Ishikawa (cell line): Measurements from ENCODE around the gene CADM2.

Experiments used
- TAF1 ChIP-seq: IDR thresholded peaks from 2 replicates; pipeline ENCODE4 v1.6.1; 2012; ENCODE audit warnings: low read depth, mild to moderate bottlenecking
- YY1 ChIP-seq: IDR thresholded peaks from 2 replicates; pipeline ENCODE4 v1.6.1; 2012; ENCODE audit warnings: low read depth
- TF ChIP-seq, protein P1 (sequence below): IDR thresholded peaks from 2 replicates; pipeline ENCODE4 v1.6.1; 2012; ENCODE audit warnings: low read depth, mild to moderate bottlenecking

DNA sequence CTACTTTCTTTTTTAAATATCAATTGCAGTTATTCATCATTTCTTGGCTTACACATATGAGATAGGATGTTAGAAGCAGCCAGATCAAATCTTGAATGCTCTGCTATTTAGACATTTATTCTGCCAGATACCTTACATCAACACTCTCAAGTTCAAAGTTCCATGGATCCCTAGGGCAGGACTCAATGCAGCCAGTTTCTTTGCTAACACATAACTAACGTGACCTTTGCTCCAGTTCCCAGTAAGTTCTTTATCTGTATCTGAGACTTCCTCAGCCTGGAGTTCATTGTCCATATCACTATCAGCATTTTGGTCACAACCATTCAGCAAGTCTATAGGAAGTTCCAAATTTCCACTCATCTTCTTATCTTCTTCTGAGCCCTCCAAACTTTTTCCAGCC is 1092.3 kb downstream of the CADM2 start:
- TF ChIP-seq TAF1, result no peak
- TF ChIP-seq YY1, result no peak
- TF ChIP-seq, protein P1, sequence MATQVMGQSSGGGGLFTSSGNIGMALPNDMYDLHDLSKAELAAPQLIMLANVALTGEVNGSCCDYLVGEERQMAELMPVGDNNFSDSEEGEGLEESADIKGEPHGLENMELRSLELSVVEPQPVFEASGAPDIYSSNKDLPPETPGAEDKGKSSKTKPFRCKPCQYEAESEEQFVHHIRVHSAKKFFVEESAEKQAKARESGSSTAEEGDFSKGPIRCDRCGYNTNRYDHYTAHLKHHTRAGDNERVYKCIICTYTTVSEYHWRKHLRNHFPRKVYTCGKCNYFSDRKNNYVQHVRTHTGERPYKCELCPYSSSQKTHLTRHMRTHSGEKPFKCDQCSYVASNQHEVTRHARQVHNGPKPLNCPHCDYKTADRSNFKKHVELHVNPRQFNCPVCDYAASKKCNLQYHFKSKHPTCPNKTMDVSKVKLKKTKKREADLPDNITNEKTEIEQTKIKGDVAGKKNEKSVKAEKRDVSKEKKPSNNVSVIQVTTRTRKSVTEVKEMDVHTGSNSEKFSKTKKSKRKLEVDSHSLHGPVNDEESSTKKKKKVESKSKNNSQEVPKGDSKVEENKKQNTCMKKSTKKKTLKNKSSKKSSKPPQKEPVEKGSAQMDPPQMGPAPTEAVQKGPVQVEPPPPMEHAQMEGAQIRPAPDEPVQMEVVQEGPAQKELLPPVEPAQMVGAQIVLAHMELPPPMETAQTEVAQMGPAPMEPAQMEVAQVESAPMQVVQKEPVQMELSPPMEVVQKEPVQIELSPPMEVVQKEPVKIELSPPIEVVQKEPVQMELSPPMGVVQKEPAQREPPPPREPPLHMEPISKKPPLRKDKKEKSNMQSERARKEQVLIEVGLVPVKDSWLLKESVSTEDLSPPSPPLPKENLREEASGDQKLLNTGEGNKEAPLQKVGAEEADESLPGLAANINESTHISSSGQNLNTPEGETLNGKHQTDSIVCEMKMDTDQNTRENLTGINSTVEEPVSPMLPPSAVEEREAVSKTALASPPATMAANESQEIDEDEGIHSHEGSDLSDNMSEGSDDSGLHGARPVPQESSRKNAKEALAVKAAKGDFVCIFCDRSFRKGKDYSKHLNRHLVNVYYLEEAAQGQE, result no peak
